GM12878 (cell line): ENCODE results near the gene TOR1AIP1. TPM values are rescaled to one million over a fixed set of nuclear protein-coding genes. Genes with fewer than 3 reads are reported as not detected.

ENCODE experiments used
- ATAC-seq: fragments of 200-7000 bp; cut with Tn5 transposase; 3 replicates; pipeline ENCODE4 v1.9.1; 2020; ENCODE audit warnings: mild to moderate bottlenecking, moderate library complexity
- BruUV-seq: library from RNA; stranded (reverse); fragments of 400-500 nt; replicated peaks from 2 replicates; lab custom pipeline; 2021; lab: Mats Ljungman, UMichigan
- CTCF ChIA-PET: fragments of 300-600 bp; sonication (Branson Sonifier 250); formaldehyde crosslinking; extraction: SDS; loops from one replicate; lab custom pipeline; 2021; ENCODE audit warnings: inconsistent platforms; lab: Yijun Ruan, JAX
- POLR2A ChIA-PET: fragments of 350-600 bp; formaldehyde crosslinking; extraction: SDS; loops from one replicate; lab custom pipeline; 2021; ENCODE audit warnings: inconsistent platforms; lab: Charles Lee
- RAD21 ChIA-PET: fragments of 300-600 bp; sonication (Branson Sonifier 250); formaldehyde crosslinking; loops from one replicate; lab custom pipeline; 2023; ENCODE audit warnings: antibody characterized with exemption; ENCODE audit not compliant: unreplicated experiment; lab: Charles Lee
- SMC1A ChIA-PET: fragments of 300-600 bp; sonication (Branson Sonifier 250); formaldehyde crosslinking; loops from one replicate; lab custom pipeline; 2023; ENCODE audit not compliant: unreplicated experiment, uncharacterized antibody; lab: Charles Lee
- DNase-seq: peaks from one replicate; pipeline ENCODE4 v3.0.0-alpha.2; 2011; ENCODE audit warnings: low read depth, low spot score
- FAIRE-seq: peaks from 3 replicates; lab custom pipeline; 2011; peaks lifted over from hg19 to GRCh38; lab: Jason Lieb, UNC
- H2AFZ ChIP-seq: 2 replicates; pipeline ENCODE4 v1.6.0; 2011; ENCODE audit warnings: low read depth, low read length, control low read depth; ENCODE audit not compliant: control insufficient read depth
- H3K27ac ChIP-seq: 2 replicates; pipeline ENCODE4 v1.5.1; 2011; ENCODE audit warnings: control low read depth; ENCODE audit not compliant: control insufficient read depth, insufficient read depth
- H3K27me3 ChIP-seq, 2 experiments: replicated peaks in 1 of 2; 2 replicates each; pipeline versions ENCODE4 v1.6.0 to v1.6.1; 2011; ENCODE audit warnings: low read length in 1 of 2; ENCODE audit not compliant: control insufficient read depth in 2 of 2, insufficient read depth in 2 of 2
- H3K36me3 ChIP-seq, 2 experiments: 2 replicates each; pipeline ENCODE4 v1.5.1; 2011; ENCODE audit warnings: low read length in 1 of 2; ENCODE audit not compliant: control insufficient read depth in 2 of 2, insufficient read depth in 2 of 2
- H3K4me1 ChIP-seq: 2 replicates; pipeline ENCODE4 v1.6.1; 2011; ENCODE audit warnings: mild to moderate bottlenecking, low read length, moderate library complexity, mixed read lengths; ENCODE audit not compliant: control insufficient read depth, insufficient read depth
- H3K4me2 ChIP-seq: 2 replicates; pipeline ENCODE4 v1.6.0; 2011; ENCODE audit warnings: control low read depth; ENCODE audit not compliant: control insufficient read depth, insufficient read depth
- H3K4me3 ChIP-seq: fragments of 200-600 bp; sonication (generic); 2 replicates; pipeline ENCODE4 v1.5.1; 2016
- H3K79me2 ChIP-seq: 2 replicates; pipeline ENCODE4 v1.6.0; 2011; ENCODE audit warnings: low read length; ENCODE audit not compliant: control insufficient read depth, insufficient read depth
- H3K9ac ChIP-seq: 2 replicates; pipeline ENCODE4 v1.8.0; 2011; ENCODE audit warnings: low read length, control low read depth, mixed read lengths; ENCODE audit not compliant: control insufficient read depth, insufficient read depth
- H3K9me3 ChIP-seq: replicated peaks from 3 replicates; pipeline ENCODE4 v1.5.1; 2011; ENCODE audit warnings: mild to moderate bottlenecking, low read length; ENCODE audit not compliant: control insufficient read depth, insufficient read depth
- H4K20me1 ChIP-seq: 2 replicates; pipeline ENCODE4 v1.6.0; 2011; ENCODE audit not compliant: control insufficient read depth, insufficient read depth
- MYC ChIP-seq: IDR thresholded peaks from 2 replicates; pipeline ENCODE4 v1.6.1; 2011; ENCODE audit warnings: mild to moderate bottlenecking, low read length, moderate library complexity, inconsistent platforms; ENCODE audit not compliant: insufficient read depth, insufficient replicate concordance, insufficient read length, severe bottlenecking
- POLR2A ChIP-seq: IDR thresholded peaks from 2 replicates; pipeline ENCODE4 v1.6.1; 2011; ENCODE audit warnings: low read depth, mild to moderate bottlenecking, low read length
- SPI1 ChIP-seq: IDR thresholded peaks from 2 replicates; pipeline ENCODE4 v1.6.1; 2011; ENCODE audit warnings: low read depth, mild to moderate bottlenecking, low read length, moderate library complexity, borderline replicate concordance; ENCODE audit not compliant: insufficient read depth
- WGBS: methylation state at CpG from one replicate; pipeline ENCODE4 v1.1.6; 2016; ENCODE audit warnings: low lambda C conversion rate; ENCODE audit not compliant: insufficient replicate concordance, insufficient coverage; ENCODE audit errors: missing lambda C conversion rate; 5-methylcytosine and 5-hydroxymethylcytosine counted together
- in situ Hi-C: fragments of 300-500 bp; cut with MboI; formaldehyde crosslinking; loops from 9 replicates; pipeline ENCODE4 v1.14.3; 2018; ENCODE audit warnings: mixed read lengths
- intact Hi-C: fragments of 100-400 bp; cut with micrococcal nuclease; formaldehyde crosslinking; loops from one replicate; pipeline ENCODE4 v1.14.2; 2022; ENCODE audit not compliant: unreplicated experiment
- polyA plus RNA-seq, 11 experiments: library from polyadenylated mRNA; depleted of rRNA in 4 of 11; unstranded in 6 of 11; stranded (reverse) in 5 of 11; fragments of >200 nt; fragmentation: Nextera tagmentation in 4 of 11; fragmentation: Illumina TruSeq in 1 of 11; extraction: Ambion mirVana in 4 of 11; extraction: Trizol in 1 of 11; gene quantifications; 1 replicate in 1 of 11; 2 replicates in 10 of 11; pipeline versions ENCODE4 v1.2.1 to v1.2.3, GENCODE V29; 2011 to 2016; ENCODE audit warnings: inconsistent platforms in 2 of 11, missing spikeins in 2 of 11, low read depth in 1 of 11
- total RNA-seq, 4 experiments: library from RNA; depleted of rRNA in 3 of 4; stranded (reverse); fragments of >200 nt in 3 of 4; fragmentation: Illumina TruSeq in 1 of 4; extraction: Trizol in 1 of 4; gene quantifications; 2 replicates each; pipeline versions ENCODE4 v1.2.1 to v1.2.3, GENCODE V29; 2013 to 2021
- TF ChIP-seq, protein P1 (sequence below): fragments of 450-650 bp; IDR thresholded peaks from 2 replicates; pipeline ENCODE4 v1.6.1; 2018; ENCODE audit warnings: mild to moderate bottlenecking, low read depth, moderate library complexity; ENCODE audit not compliant: partially characterized antibody

The TOR1AIP1 gene
- total and polyA plus RNA-seq, 10 of the 15 experiments (the other 5 are each of a cell fraction or from before 2014, with no cell fraction given) = 14.8 to 36.0 (median 25.8) TPM

DNA sequence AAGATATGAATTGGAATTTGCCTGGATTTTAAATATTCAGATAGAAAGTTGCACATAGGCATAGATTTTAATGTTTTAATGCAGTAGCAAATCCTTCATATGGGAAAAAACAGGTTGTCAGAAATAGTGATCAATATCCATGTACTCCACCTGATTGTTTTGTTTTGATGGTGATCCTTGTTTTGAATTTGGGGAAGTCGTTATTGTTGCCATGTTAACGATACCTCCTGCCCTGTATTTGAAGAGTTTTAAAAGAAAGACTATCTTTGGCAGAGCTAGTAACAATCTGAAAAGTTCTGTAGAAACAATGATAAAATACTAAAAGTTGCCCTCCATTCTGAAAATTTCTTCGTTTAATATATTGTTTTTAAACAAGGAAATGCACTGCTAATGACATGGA is 73.6 kb downstream of the TOR1AIP1 start:
- DNase-seq = no peak
- TSS peak; percentile 70 for BruUV-seq
- H3K27me3 ChIP-seq = no peaks in the 10 kb centered on the region
- RAD21 ChIA-PET = interaction anchor here (0.6 to 1.3 kb wide), 3 partner anchors 34 to 88 kb away, joined by 3 read pairs; no protein-coding TSS in a partner anchor
- WGBS = 0% methylated on average over 3 of the region's 3 CpGs
- TF ChIP-seq SPI1 = peak; percentile 29; the same call in 1 of the 2 replicates
- TF ChIP-seq MYC = no peak
- TF ChIP-seq, protein P1, sequence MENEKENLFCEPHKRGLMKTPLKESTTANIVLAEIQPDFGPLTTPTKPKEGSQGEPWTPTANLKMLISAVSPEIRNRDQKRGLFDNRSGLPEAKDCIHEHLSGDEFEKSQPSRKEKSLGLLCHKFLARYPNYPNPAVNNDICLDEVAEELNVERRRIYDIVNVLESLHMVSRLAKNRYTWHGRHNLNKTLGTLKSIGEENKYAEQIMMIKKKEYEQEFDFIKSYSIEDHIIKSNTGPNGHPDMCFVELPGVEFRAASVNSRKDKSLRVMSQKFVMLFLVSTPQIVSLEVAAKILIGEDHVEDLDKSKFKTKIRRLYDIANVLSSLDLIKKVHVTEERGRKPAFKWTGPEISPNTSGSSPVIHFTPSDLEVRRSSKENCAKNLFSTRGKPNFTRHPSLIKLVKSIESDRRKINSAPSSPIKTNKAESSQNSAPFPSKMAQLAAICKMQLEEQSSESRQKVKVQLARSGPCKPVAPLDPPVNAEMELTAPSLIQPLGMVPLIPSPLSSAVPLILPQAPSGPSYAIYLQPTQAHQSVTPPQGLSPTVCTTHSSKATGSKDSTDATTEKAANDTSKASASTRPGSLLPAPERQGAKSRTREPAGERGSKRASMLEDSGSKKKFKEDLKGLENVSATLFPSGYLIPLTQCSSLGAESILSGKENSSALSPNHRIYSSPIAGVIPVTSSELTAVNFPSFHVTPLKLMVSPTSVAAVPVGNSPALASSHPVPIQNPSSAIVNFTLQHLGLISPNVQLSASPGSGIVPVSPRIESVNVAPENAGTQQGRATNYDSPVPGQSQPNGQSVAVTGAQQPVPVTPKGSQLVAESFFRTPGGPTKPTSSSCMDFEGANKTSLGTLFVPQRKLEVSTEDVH = no peak
- TF ChIP-seq POLR2A = no peak
- intact Hi-C loops = loop anchor here (2.0 kb wide), 1 partner anchor 41 kb away; no protein-coding TSS in a partner anchor
- CTCF ChIA-PET = interaction anchor here (2.1 kb wide), 1 partner anchor 88 kb away, joined by 5 read pairs; no protein-coding TSS in a partner anchor
- POLR2A ChIA-PET = interaction anchor here (0.5 to 1.8 kb wide), 5 partner anchors 66 to 199 kb away, joined by 3 to 15 read pairs (median 3); partner anchors contain the start of genes TOR1AIP1 and TOR1AIP2
- no peaks in the 10 kb centered on the region for H3K36me3 ChIP-seq
- no peak overlapping the region for H2AFZ ChIP-seq
- peak overlapping the region; percentile 96 for H3K9ac ChIP-seq
- H3K4me3 ChIP-seq = peak overlapping the region; percentile 85
- FAIRE-seq = no peak
- H4K20me1 ChIP-seq = no peaks in the 10 kb centered on the region
- H3K4me1 ChIP-seq = peaks cover 21% of the 10 kb centered on the region
- H3K4me2 ChIP-seq = peak overlapping the region; percentile 72
- in situ Hi-C loops = no loop called here
- ATAC-seq = no peak
- H3K9me3 ChIP-seq = no peaks in the 10 kb centered on the region; the same call in 2 of the 3 replicates
- SMC1A ChIA-PET = interaction anchor here (0.6 to 1.3 kb wide), 6 partner anchors 10 to 102 kb away, joined by 3 to 6 read pairs (median 4); no protein-coding TSS in a partner anchor
- peaks cover 69% of the 10 kb centered on the region for H3K79me2 ChIP-seq
- H3K27ac ChIP-seq = peak overlapping the region; percentile 76; the same call in 1 of the 2 replicates
